CD4-positive, alpha-beta T cell treated with Interleukin-4 for 4 hours (primary cell): ENCODE data around the gene KRT78.
"Not testable (repeated sequence)": the region's sequence is repeated elsewhere in the genome, so short reads cannot be mapped to it uniquely, and the experiment has no call there.

Source experiments
- DNase-seq: peaks from one replicate; pipeline ENCODE4 v3.0.0-alpha.2; 2020

The KRT78 gene

GRCh38 chr12:52871291-52872039, 22.7 kb upstream of the KRT78 start:
- DNase-seq: peak; percentile 55

- peak; percentile 52 for DNase-seq
Measured at GRCh38 chr12:52870361-52871290, 21.8 kb upstream of the KRT78 start.

DNA sequence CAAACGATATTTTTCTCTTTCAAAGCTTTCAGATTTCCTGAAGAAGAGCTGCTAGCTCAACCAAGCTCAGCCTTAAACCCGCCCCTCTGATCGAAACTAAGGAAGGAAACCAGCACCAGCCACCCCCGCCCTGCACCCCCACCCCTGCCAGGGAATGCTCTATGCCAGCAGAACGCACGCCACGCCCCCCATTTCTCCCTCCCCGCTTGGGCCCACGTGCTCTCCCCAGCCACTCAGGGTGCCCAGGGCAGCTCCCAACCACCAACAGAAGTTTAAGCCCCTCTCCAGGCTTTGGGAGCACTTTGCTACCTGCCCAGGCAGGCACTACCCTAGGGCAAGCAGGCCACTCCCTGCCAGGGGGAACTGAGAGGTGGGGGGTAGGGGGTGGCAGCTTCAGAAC, 18.8 kb upstream of the KRT78 start:
- DNase-seq: peak; percentile 9

GRCh38 chr12:52867152-52867551, 18.4 kb upstream of the KRT78 start:
- no peak for DNase-seq

DNA sequence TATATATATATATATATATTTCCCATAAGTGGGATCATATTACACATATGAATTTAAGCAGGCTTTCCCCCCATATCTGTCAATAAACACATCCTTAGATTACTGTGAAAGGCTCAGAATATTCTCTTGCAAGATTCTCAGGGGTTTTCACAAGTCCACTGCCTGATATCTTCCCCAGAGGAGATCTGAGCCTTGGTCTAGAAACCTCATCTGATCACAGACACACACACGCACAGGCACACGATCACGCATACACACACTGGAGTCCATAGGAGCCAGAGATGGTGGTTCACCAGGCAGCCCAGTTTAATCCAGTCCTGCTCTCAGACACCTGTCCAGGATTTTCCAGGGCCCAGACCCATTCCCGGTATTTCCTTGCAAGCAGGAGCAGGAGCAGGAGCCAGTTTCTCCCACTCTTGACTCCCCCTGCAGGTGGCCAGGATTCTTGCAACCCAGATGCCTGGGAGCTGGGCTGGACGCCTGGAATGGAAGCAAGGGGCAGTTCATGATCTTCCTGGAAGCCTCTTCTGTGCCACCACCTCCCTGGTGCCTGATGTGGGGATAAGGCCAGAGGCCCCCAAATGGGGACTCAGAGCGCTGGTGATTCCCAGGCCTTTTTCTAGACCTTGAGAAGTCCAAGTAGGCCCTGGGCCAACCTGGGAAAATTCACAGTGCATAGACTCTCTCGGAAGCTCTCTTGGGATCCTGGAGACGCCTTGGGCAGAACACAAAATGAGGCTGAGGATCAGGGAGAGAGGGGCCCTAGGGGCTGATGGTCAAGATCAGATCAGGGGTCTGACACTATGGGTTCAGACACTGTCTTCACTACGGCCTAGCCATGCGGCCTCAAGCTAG, 16.5 kb upstream of the KRT78 start:
- peak; percentile 11 for DNase-seq

- no peak for DNase-seq
Measured at GRCh38 chr12:52862023-52862422, 13.2 kb upstream of the KRT78 start.

DNA sequence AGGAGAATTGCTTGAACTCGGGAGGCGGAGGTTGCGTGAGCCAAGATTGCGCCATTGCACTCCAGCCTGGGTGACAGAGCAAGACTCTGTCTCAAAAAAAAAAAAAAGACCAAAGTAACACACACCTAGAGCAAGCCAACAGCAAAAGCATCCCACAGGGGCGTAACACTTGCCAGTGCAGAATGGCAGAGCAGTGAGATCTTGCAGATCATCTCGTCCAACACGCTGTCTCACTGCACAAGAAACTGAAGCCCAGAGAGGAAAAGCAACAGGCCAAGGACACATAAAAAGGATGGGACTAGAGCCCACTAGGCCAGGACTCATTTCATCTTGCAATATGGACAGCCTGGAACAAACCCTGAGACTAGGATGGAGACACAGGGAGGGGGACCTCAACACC, 12.7 kb upstream of the KRT78 start:
- DNase-seq: no peak

- DNase-seq: no peak
Measured at GRCh38 chr12:52860102-52860823, 11.5 kb upstream of the KRT78 start.

DNA sequence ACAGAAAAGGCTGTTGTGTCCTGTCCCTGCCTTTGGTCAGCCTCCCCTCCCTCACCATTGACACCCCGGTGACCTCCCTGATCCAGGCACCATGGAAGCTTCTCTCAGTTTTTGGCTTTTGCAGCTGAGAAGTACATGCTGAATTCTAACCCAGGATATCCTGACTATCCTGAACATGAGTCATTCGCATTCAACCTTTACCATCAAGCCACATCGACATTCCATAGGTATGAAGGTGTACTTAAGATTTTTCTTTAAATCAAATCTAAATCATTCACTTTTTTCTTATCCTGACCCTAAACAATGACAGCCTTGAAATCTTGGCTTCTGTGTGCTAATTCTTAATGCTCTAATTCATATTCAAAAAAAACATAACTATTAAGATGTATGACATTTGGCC, 8.7 kb upstream of the KRT78 start:
- DNase-seq: no peak

DNA sequence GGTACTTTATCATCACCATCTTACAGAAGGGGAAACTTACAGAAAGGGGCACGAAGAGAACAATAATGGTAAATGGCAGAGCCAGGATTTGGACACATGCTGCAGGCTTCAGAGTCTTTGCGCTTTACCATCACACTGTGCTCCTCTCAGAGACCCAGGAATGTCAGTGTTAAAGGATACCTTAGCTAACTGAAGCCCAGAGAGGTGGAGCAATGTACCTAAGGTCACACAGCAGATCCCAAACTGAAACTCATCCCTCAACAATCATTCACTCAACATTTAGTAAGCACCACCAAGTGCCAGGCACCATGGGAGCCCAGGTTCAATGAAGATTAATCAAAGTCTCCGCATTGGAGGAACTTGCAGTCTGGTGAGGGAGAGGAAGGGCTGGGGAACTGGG, 8.0 kb upstream of the KRT78 start:
- no peak for DNase-seq

DNA sequence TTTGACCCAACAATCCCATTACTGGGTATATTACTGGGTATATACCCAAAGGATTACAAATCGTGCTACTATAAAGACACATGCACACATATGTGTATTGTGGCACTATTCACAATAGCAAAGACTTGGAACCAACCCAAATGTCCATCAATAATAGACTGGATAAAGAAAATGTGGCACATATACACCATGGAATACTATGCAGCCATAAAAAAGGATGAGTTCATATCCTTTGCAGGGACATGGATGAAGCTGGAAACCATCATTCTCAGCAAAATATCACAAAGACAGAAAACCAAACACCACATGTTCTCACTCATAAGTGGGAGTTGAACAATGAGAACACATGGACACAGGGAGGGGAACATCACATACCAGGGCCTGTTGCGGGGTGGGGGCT, 7.3 kb upstream of the KRT78 start:
- DNase-seq: not testable (repeated sequence)

GRCh38 chr12:52851787-52852186, 3.0 kb upstream of the KRT78 start:
- DNase-seq: no peak

GRCh38 chr12:52850681-52851080, 1.9 kb upstream of the KRT78 start:
- DNase-seq: no peak

DNA sequence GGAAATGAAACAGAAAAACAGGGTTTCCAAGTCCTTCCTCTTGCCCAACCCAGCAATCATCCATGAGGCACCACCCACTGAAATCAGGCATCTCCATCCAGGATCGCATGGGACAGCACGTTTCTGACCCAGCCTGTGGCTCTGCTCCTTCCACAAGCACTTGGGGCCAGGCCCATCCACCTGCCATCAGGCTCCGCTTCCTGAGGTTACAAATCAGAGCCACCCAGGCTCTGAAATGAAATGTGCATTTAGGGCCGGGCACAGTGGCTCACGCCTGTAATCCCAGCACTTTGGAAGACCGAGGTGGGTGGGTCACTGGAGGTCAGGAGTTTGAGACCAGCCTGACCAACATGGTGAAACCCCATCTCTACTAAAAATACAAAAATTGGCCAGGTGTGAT, 717 bp upstream of the KRT78 start:
- no peak for DNase-seq

GRCh38 chr12:52847335-52848102, 1.3 kb downstream of the KRT78 start:
- no peak for DNase-seq

DNA sequence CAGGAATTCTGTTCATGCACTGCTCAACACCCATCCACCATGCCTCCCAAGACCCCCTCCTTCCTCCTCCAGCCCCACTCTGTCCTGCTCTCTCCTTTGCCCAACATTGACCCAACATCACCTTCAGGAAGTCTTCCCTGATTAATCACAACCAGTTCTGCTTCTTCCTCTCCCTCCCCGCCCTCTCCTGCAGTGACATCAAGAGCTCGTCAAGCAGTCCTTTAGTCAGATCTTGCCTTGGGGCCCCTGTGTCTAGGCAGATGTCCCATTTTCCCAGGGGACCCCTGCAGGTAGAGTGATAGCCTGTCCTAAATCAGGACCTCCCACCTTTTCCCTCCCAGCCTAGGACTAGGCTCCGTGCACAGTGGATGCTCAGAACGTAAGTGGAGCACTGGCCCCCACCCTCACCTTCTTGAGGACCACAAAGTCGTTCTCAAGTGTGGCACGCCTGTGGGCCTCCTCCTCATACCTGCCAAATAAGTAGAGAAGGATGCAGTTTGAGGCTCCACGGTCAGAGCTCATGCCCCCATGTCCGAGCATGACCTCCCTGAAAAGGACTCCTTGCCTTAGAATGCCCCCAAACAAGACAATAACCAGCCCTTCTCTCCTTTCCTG, 2.3 kb downstream of the KRT78 start:
- DNase-seq: no peak

DNA sequence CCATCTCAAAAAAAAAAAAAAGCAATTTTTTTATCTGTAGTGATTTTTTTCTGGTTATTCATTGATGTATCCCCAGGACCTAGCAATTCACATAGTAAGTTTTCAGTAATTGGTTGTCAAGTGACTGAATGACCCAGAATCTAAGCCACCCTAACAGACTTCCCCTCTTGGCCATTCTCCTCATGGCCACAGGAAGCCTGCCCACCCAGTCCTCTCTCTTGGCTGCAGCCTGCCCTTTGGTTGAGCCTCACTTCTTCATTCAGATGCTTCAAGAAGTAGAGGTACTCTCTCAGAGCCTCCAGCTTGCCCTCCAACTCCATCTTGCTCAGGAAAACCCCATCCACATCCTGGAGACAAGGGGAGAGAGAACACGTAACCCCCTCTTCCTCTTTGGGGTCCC, 2.8 kb downstream of the KRT78 start:
- DNase-seq: no peak

- DNase-seq: no peak
Measured at GRCh38 chr12:52844386-52844785, 4.4 kb downstream of the KRT78 start.

- no peak for DNase-seq
Measured at GRCh38 chr12:52839436-52840105, 9.2 kb downstream of the KRT78 start.

DNA sequence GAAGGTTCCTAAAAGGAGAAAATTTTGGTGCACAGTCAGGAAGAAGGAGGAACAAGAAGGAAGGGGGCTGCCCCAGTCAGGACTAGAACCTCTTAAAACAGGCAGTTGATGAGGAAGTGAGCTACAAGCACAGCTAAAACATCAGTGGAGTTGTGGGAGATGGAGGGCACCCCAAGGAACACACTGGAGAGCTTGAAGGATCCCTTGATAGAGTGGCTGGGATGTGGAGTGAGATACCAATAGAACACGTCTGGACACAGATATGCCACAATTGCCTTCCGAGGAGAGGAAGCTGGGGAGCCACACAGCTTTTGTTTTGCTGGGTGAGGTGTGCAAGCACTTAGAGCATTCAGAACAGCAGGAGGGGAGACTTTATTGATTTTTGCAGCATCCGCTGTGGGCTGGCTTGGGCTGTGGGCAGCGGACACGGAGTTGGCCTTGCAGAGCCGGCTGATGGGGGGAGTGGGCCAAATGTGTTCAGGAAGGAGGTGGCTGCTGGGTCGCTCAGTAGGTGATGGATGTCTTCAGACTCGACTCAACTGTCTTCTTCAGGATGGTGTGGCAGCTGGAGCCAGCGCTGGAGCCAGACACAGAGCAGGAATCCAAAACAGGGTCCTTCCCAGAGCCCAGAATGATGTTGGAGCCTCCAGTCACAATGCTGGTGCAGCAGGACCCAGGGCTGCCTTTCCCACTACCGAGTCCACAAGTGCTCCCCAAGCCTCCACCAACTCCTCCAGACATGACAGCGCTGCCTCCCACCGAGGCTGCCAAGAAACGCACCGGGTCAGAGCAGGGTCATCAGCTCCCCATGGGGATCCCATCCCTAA, 10.0 kb downstream of the KRT78 start:
- no peak for DNase-seq
